GM23248 (cell line): ENCODE data around the gene CDKN3. TPM values are rescaled to one million over a fixed set of nuclear protein-coding genes. Genes with fewer than 3 reads are reported as not detected.

Experiments used
- DNase-seq: peaks from one replicate; pipeline ENCODE4 v3.0.0-alpha.2; 2015
- H2AFZ ChIP-seq: fragments of 200-600 bp; sonication (generic); 2 replicates; pipeline ENCODE4 v1.6.1; 2016; ENCODE audit warnings: antibody characterized with exemption
- H3F3A ChIP-seq: fragments of 200-600 bp; sonication (generic); 2 replicates; pipeline ENCODE4 v1.6.1; 2016; ENCODE audit warnings: mild to moderate bottlenecking, antibody characterized with exemption, mixed run types; ENCODE audit not compliant: insufficient read depth
- H3K27ac ChIP-seq: fragments of 200-600 bp; sonication (generic); 2 replicates; pipeline ENCODE4 v1.5.1; 2016; ENCODE audit warnings: mild to moderate bottlenecking
- H3K27me3 ChIP-seq: fragments of 200-600 bp; sonication (generic); replicated peaks from 2 replicates; pipeline ENCODE4 v1.6.1; 2016; ENCODE audit warnings: mild to moderate bottlenecking; ENCODE audit not compliant: insufficient read depth
- H3K36me3 ChIP-seq: fragments of 200-600 bp; sonication (generic); 2 replicates; pipeline ENCODE4 v1.6.1; 2016; ENCODE audit warnings: low read depth, mild to moderate bottlenecking
- H3K4me1 ChIP-seq: fragments of 200-600 bp; sonication (generic); 2 replicates; pipeline ENCODE4 v1.6.1; 2016; ENCODE audit warnings: mild to moderate bottlenecking; ENCODE audit not compliant: insufficient read depth
- H3K4me2 ChIP-seq: fragments of 200-600 bp; sonication (generic); one replicate; pipeline ENCODE4 v1.6.1; 2016; ENCODE audit warnings: mild to moderate bottlenecking; ENCODE audit not compliant: unreplicated experiment
- H3K4me3 ChIP-seq: fragments of 200-600 bp; sonication (generic); 2 replicates; pipeline ENCODE4 v1.5.1; 2016; ENCODE audit warnings: mild to moderate bottlenecking
- H3K79me2 ChIP-seq: fragments of 200-600 bp; sonication (generic); 2 replicates; pipeline ENCODE4 v1.6.1; 2016; ENCODE audit warnings: mild to moderate bottlenecking; ENCODE audit not compliant: insufficient read depth
- H3K9ac ChIP-seq: fragments of 200-600 bp; sonication (generic); 2 replicates; pipeline ENCODE4 v1.6.1; 2016; ENCODE audit warnings: mild to moderate bottlenecking
- H3K9me2 ChIP-seq: fragments of 200-600 bp; sonication (generic); 2 replicates; pipeline ENCODE4 v1.6.1; 2016; ENCODE audit warnings: mixed run types, mild to moderate bottlenecking, moderate library complexity; ENCODE audit not compliant: insufficient read depth
- H3K9me3 ChIP-seq: fragments of 200-600 bp; sonication (generic); one replicate; pipeline ENCODE4 v1.6.1; 2017; ENCODE audit warnings: low read depth
- H4K20me1 ChIP-seq: fragments of 200-600 bp; sonication (generic); 2 replicates; pipeline ENCODE4 v1.6.0; 2016; ENCODE audit not compliant: insufficient read depth
- EZH2 ChIP-seq: fragments of 200-600 bp; sonication (generic); IDR thresholded peaks from 2 replicates; pipeline ENCODE4 v1.6.1; 2018; ENCODE audit warnings: antibody characterized with exemption, mild to moderate bottlenecking; ENCODE audit not compliant: insufficient read depth, poor library complexity, severe bottlenecking
- EZH2phosphoT487 ChIP-seq: fragments of 200-600 bp; sonication (generic); IDR thresholded peaks from 2 replicates; pipeline ENCODE4 v1.6.1; 2018; ENCODE audit warnings: antibody characterized with exemption, moderate library complexity, mild to moderate bottlenecking, low read depth; ENCODE audit not compliant: insufficient read depth
- WGBS, 2 experiments: methylation state at CpG; one replicate each; pipeline ENCODE4 v1.1.6; 2015 to 2017; ENCODE audit warnings: low lambda C conversion rate in 2 of 2, low coverage in 1 of 2; ENCODE audit errors: missing lambda C conversion rate in 2 of 2; 5-methylcytosine and 5-hydroxymethylcytosine counted together
- in situ Hi-C: fragments of 300-500 bp; cut with MboI; formaldehyde crosslinking; loops from 2 replicates; pipeline ENCODE4 v1.15.0; 2020
- polyA plus RNA-seq: library from polyadenylated mRNA; unstranded; fragments of >200 nt; fragmentation: Nextera tagmentation; extraction: Ambion mirVana; gene quantifications from 2 replicates; pipeline ENCODE4 v1.2.1, GENCODE V29; 2016
- total RNA-seq: library from RNA; depleted of rRNA; stranded (reverse); fragments of >200 nt; shearing (Covaris generic); gene quantifications from 2 replicates; pipeline ENCODE4 v1.2.3, GENCODE V29; 2014

The CDKN3 gene
- total and polyA plus RNA-seq, 2 experiments from 2014 or later: 20.1 to 41.8 TPM

- H3K4me3 ChIP-seq: no peak overlapping the region
- H3K9ac ChIP-seq: no peak overlapping the region
- in situ Hi-C loops: no loop called here
- H3K27me3 ChIP-seq: peaks cover 10% of the 10 kb centered on the region
- no peaks in the 10 kb centered on the region for H3K9me2 ChIP-seq
- H3F3A ChIP-seq: peaks cover 16% of the 10 kb centered on the region
- TF ChIP-seq EZH2phosphoT487 (no peak), EZH2 (no peak)
- no peaks in the 10 kb centered on the region for H4K20me1 ChIP-seq
- H3K36me3 ChIP-seq: no peaks in the 10 kb centered on the region
- H2AFZ ChIP-seq: no peak overlapping the region
- H3K79me2 ChIP-seq: no peaks in the 10 kb centered on the region
- peaks cover 15% of the 10 kb centered on the region for H3K4me1 ChIP-seq
- no peak overlapping the region for H3K27ac ChIP-seq
- H3K9me3 ChIP-seq: no peaks in the 10 kb centered on the region
- H3K4me2 ChIP-seq: no peak overlapping the region
- no peak for DNase-seq
- WGBS, 2 experiments: 72 to 79% methylated on average over 5 of the region's 5 CpGs
Observed at GRCh38 chr14:54362759-54363437, 33.9 kb upstream of the CDKN3 start.

GRCh38 chr14:54364555-54365415 is 32.0 kb upstream of the CDKN3 start:
- no peak for TF ChIP-seq EZH2
- no peak for TF ChIP-seq EZH2phosphoT487
- no peaks in the 10 kb centered on the region for H3K9me3 ChIP-seq
- H3K9me2 ChIP-seq: no peaks in the 10 kb centered on the region
- DNase-seq: peak; percentile 81
- peak overlapping the region; percentile 38 for H3K4me2 ChIP-seq
- H3K36me3 ChIP-seq: no peaks in the 10 kb centered on the region
- H2AFZ ChIP-seq: peak overlapping the region; percentile 31
- peaks cover 15% of the 10 kb centered on the region for H3K4me1 ChIP-seq
- no peaks in the 10 kb centered on the region; the same call in 1 of the 2 replicates for H3K27me3 ChIP-seq
- no peaks in the 10 kb centered on the region for H3K79me2 ChIP-seq
- H3K4me3 ChIP-seq: peak overlapping the region; percentile 29
- 19 to 21% methylated on average over 9 of the region's 9 CpGs for WGBS, 2 experiments
- H4K20me1 ChIP-seq: no peaks in the 10 kb centered on the region
- peak overlapping the region; percentile 9; the same call in 1 of the 2 replicates for H3K9ac ChIP-seq
- H3F3A ChIP-seq: peaks cover 16% of the 10 kb centered on the region
- in situ Hi-C loops: no loop called here
- H3K27ac ChIP-seq: peak overlapping the region; percentile 18

- 78 to 82% methylated on average over 9 of the region's 9 CpGs for WGBS, 2 experiments
- no peak overlapping the region for H2AFZ ChIP-seq
- no peaks in the 10 kb centered on the region for H3K9me3 ChIP-seq
- H3K27ac ChIP-seq: no peak overlapping the region
- peaks cover 15% of the 10 kb centered on the region for H3K4me1 ChIP-seq
- peak; percentile 69 for DNase-seq
- no peaks in the 10 kb centered on the region for H3K36me3 ChIP-seq
- no peaks in the 10 kb centered on the region for H3K79me2 ChIP-seq
- H3K27me3 ChIP-seq: no peaks in the 10 kb centered on the region; the same call in 1 of the 2 replicates
- H3F3A ChIP-seq: peaks cover 16% of the 10 kb centered on the region
- H4K20me1 ChIP-seq: no peaks in the 10 kb centered on the region
- in situ Hi-C loops: no loop called here
- H3K4me3 ChIP-seq: no peak overlapping the region
- no peak overlapping the region for H3K9ac ChIP-seq
- H3K4me2 ChIP-seq: no peak overlapping the region
- no peaks in the 10 kb centered on the region for H3K9me2 ChIP-seq
- no peak for TF ChIP-seq EZH2
- no peak for TF ChIP-seq EZH2phosphoT487
Observed at GRCh38 chr14:54366736-54367735, 29.8 kb upstream of the CDKN3 start.

DNA sequence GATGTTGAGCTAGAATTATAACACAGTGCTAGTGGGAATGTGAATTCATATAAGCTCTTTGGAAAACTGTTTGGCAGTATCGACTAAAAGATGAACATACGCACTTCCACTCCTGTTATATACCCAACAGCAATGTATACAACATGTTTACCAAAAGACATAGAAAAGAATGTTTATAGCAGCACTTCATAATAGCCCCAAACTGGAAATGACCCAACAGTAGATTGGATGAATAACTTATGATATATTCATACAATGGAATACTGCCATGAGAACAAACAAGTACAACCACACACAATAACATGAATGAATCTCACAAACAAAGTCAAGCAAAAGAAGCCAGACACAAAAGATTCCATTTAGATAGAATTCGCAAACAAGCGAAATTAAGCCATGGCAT is 28.5 kb upstream of the CDKN3 start:
- peak; percentile 15 for DNase-seq
- H3F3A ChIP-seq: peaks cover 16% of the 10 kb centered on the region
- H4K20me1 ChIP-seq: no peaks in the 10 kb centered on the region
- H3K9me3 ChIP-seq: no peaks in the 10 kb centered on the region
- H3K4me2 ChIP-seq: no peak overlapping the region
- 83 to 85% methylated on average over 4 of the region's 4 CpGs for WGBS, 2 experiments
- no peaks in the 10 kb centered on the region for H3K36me3 ChIP-seq
- TF ChIP-seq EZH2phosphoT487 (no peak), EZH2 (no peak)
- H3K4me3 ChIP-seq: no peak overlapping the region
- peaks cover 15% of the 10 kb centered on the region for H3K4me1 ChIP-seq
- in situ Hi-C loops: no loop called here
- H3K9me2 ChIP-seq: no peaks in the 10 kb centered on the region
- H2AFZ ChIP-seq: no peak overlapping the region
- H3K9ac ChIP-seq: no peak overlapping the region
- H3K27me3 ChIP-seq: no peaks in the 10 kb centered on the region
- no peak overlapping the region for H3K27ac ChIP-seq
- H3K79me2 ChIP-seq: no peaks in the 10 kb centered on the region
